KBM-7 (cell line): Measurements from ENCODE around the gene MAP4K2.

Source experiments
- DNase-seq: peaks from one replicate; pipeline ENCODE4 v3.0.0-alpha.2; 2015
- in situ Hi-C: fragments of 300-500 bp; cut with MboI; formaldehyde crosslinking; loops from 2 replicates; pipeline ENCODE4 v1.14.3; 2020; ENCODE audit warnings: low sequenced_read_pairs, low pct_unique_long_range_greater_than_20kb, mixed read lengths

The MAP4K2 gene

GRCh38 chr11:64762277-64762673 is 40.7 kb downstream of the MAP4K2 start:
- in situ Hi-C loops, result no loop called here
- peak; percentile 28 for DNase-seq

GRCh38 chr11:64760759-64761420 is 42.1 kb downstream of the MAP4K2 start:
- no peak for DNase-seq
- in situ Hi-C loops, result no loop called here

- in situ Hi-C loops, result no loop called here
- DNase-seq, result peak; percentile 28
Observed at GRCh38 chr11:64759722-64760719, 43.0 kb downstream of the MAP4K2 start, which contains the start of gene PYGM. Gene PYGM (minus strand): TSS chr11:64759974. CDS start chr11:64759898, 76 bp downstream.

- no peak for DNase-seq
- in situ Hi-C loops, result no loop called here
Observed at GRCh38 chr11:64759131-64759721, 43.8 kb downstream of the MAP4K2 start.

GRCh38 chr11:64758330-64759079 is 44.5 kb downstream of the MAP4K2 start:
- in situ Hi-C loops, result no loop called here
- DNase-seq, result no peak

GRCh38 chr11:64757549-64758329 is 45.3 kb downstream of the MAP4K2 start:
- in situ Hi-C loops, result no loop called here
- no peak for DNase-seq

GRCh38 chr11:64755681-64756361 is 47.2 kb downstream of the MAP4K2 start:
- DNase-seq, result no peak
- in situ Hi-C loops, result no loop called here

- in situ Hi-C loops, result no loop called here
- DNase-seq, result no peak
Observed at GRCh38 chr11:64754919-64755662, 47.9 kb downstream of the MAP4K2 start.

GRCh38 chr11:64754124-64754918 is 48.7 kb downstream of the MAP4K2 start:
- in situ Hi-C loops, result no loop called here
- DNase-seq, result no peak

GRCh38 chr11:64753380-64754123 is 49.5 kb downstream of the MAP4K2 start:
- in situ Hi-C loops, result no loop called here
- no peak for DNase-seq

- in situ Hi-C loops, result no loop called here
- no peak for DNase-seq
Observed at GRCh38 chr11:64753019-64753379, 50.0 kb downstream of the MAP4K2 start.

GRCh38 chr11:64752175-64752970 is 50.6 kb downstream of the MAP4K2 start:
- in situ Hi-C loops, result no loop called here
- DNase-seq, result no peak

GRCh38 chr11:64751580-64751979 is 51.4 kb downstream of the MAP4K2 start:
- in situ Hi-C loops, result no loop called here
- DNase-seq, result no peak

GRCh38 chr11:64751136-64751535 is 51.9 kb downstream of the MAP4K2 start:
- no peak for DNase-seq
- in situ Hi-C loops, result no loop called here

GRCh38 chr11:64750361-64751054 is 52.5 kb downstream of the MAP4K2 start:
- in situ Hi-C loops, result no loop called here
- DNase-seq, result no peak
